ENCODE measurements around the gene CCL4L2.
A peak's percentile ranks its signal among the peaks of the same experiment; 100 is the strongest.
"Not testable (repeated sequence)": the region's sequence is repeated elsewhere in the genome, so short reads cannot be mapped to it uniquely, and the experiment has no call there.

Gene CCL4L2

DNA sequence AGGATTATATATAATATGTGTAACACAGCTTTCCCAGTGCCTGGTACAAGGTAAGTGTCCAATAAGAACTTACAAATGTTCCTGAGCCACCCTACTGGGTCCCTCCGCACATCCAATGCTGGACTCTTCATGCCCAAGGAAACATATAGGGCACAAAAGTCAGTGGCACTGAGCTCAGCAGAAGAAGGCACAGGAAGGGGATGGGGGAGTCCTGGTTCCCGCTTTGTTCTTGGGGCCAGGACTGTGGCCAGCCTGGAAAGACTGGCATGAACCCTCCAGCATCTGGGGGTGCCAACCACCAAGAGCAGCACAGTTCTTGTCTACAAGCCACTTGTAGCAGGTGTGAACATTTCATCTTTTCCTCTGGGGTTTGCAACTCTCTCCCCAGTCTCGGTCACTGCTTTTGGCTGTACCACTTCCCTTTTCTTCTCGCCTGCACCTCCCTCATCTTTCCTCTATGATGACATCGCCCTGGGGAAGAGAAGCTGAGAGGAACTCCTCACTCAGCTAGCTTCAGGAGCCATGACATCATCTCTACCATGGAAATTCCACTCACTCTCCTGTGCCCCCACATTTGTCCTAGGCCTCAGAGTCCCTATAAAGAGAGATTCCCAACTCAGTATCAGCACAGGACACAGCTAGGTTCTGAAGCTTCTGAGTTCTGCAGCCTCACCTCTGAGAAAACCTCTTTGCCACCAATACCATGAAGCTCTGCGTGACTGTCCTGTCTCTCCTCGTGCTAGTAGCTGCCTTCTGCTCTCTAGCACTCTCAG, at the start of gene CCL4L2:
TSS of gene CCL4L2 (plus strand) at position 625 of the 773 bp plus-strand sequence.
- H3K27me3 Mint-ChIP-seq, result peaks cover 20% of the 10 kb centered on the region
- not testable (repeated sequence) for H3K36me3 Mint-ChIP-seq (ENCODE audit: low read depth); H3K9me3 Mint-ChIP-seq; DNase-seq
- peak within 1 kb of the TSS; percentile 73 for H3K27ac Mint-ChIP-seq
- peaks cover 15% of the 10 kb centered on the region for H3K4me1 Mint-ChIP-seq (ENCODE audit: low read depth)
- H3K4me3 Mint-ChIP-seq, result peak within 1 kb of the TSS; percentile 57

DNA sequence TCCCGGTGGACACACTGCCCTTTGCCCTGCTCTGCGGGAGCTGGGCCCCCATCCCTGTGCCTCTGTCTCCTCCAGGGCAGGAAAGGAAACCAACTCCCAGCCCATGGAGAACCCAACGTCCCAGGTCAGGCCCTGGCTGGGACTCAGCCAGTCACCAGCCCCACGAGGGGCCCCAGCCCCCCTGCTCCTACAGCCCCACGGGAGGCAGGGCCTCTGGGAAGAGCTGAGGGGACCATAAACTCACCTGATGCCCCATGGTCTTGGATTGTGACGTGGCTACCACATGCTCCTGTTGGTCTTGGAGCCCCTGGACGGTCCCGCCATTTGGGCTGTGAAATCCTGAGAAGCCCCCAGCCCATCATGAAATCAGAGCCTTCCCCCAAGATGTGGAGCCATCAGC, 42.0 kb upstream of the CCL4L2 start:
- not testable (repeated sequence) for H3K4me1 Mint-ChIP-seq (ENCODE audit: low read depth); H3K36me3 Mint-ChIP-seq (ENCODE audit: low read depth); H3K27me3 Mint-ChIP-seq; DNase-seq; H3K4me3 Mint-ChIP-seq; H3K9me3 Mint-ChIP-seq; H3K27ac Mint-ChIP-seq

DNA sequence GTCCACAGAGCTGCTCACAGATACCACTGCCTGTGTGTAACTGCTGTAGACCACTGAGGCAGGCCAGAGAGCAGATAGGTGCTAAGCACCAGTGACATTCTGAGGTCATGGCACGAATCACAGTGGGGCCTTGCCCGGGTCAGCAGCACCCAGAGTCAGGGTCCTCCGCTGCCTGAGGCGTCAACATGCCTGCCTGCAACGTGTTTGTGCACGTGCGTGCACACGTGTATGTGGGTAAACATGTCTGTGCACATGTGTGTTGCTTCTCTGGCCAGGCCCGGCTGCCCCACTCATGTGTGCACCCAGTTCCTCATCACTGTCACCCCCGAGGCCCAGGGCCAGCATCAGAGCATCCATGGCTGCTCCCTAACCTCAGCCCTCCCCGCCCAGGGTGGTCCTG, 34.3 kb upstream of the CCL4L2 start, which contains the start of gene TBC1D3B:
TSS of gene TBC1D3B (minus strand) at position 101 of the 400 bp plus-strand sequence. CDS start 1,586 bp downstream, outside the sequence.
- H3K4me3 Mint-ChIP-seq; H3K27me3 Mint-ChIP-seq; H3K9me3 Mint-ChIP-seq; H3K36me3 Mint-ChIP-seq (ENCODE audit: low read depth); H3K4me1 Mint-ChIP-seq (ENCODE audit: low read depth); H3K27ac Mint-ChIP-seq; DNase-seq: not testable (repeated sequence)

DNA sequence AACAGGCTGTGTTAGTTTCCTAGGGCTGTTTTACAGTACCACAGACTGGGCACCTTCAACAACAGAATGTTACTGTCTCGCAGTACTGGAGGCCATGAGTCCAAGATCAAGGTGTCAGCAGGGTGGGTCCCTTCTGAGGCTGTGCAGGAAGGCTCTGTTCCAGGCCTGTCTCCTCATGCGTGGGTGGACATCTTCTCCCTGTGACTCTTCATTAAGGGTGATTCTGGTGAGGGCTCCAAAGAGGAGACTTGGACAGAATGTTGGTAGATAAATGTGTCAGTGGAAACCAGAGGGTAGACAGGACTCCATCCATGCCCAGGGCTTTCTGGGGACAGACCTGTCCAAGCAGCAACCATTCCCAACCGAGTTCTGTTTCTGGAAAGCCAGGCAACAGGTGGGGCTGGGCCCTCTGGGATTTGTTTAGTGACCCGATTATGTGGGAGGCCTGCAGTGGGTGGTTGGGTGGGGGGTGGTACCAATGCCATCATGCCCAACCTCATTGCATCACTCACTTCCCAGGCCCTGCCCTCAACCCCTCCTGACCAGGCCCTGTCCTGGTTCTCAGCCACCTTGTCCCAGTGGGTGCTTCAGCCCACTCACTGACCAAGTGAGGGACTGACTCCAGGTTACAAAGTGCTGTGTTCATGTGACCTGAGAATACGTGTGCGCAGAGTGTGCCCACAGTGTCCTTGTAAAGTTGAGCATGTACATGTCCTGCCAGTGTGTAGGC, 29.3 kb upstream of the CCL4L2 start:
- H3K4me1 Mint-ChIP-seq (ENCODE audit: low read depth); DNase-seq; H3K27ac Mint-ChIP-seq; H3K9me3 Mint-ChIP-seq; H3K36me3 Mint-ChIP-seq (ENCODE audit: low read depth); H3K4me3 Mint-ChIP-seq: not testable (repeated sequence)
- H3K27me3 Mint-ChIP-seq, result peaks cover 42% of the 10 kb centered on the region

DNA sequence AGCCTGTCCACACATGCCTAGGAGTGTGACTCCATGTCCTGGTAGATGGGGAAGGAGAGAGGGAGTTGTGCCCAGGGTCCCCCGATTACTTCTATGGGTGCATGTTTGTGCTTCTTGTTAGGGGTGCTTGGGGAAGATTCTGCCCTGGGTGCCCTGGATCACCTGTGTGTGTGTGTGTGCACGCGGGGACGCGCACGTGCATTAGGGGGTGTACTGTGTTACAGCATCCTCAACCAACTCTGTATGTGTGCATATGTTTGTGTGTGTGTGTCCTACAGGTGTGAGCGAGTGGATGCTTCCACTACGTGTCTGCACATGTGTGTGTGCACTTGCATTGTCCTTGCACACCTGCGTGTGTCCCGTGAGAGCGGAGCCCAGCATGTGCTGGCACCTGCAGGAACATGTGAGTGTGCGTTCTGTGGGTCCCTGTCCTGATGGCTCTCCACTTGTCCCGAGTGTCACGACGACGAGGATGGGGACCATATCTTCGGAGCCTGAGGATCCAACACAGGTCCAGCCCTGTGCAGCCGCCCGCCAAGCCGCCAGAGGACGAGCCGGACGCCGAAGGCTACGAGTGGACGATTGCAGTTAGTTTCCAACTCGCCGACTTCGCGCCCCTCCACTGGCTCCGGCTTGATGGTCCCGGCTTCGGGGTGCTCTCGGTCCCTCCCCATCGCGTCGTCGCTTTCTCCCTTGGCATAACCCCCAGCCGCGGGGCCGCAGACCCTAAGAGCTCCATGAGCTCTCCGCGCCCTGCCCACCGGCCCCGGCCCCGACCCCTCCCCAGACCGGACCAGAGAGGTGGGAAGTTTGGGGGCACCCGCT, 28.5 kb upstream of the CCL4L2 start:
- Mint-ChIP-seq H3K4me3 (peak overlapping the region; percentile 15), H3K36me3 (ENCODE audit: low read depth) (no peaks in the 10 kb centered on the region), H3K4me1 (ENCODE audit: low read depth) (peaks cover 4% of the 10 kb centered on the region), H3K27ac (no peak overlapping the region), H3K9me3 (no peaks in the 10 kb centered on the region), H3K27me3 (peaks cover 47% of the 10 kb centered on the region)
- DNase-seq, result no peak

DNA sequence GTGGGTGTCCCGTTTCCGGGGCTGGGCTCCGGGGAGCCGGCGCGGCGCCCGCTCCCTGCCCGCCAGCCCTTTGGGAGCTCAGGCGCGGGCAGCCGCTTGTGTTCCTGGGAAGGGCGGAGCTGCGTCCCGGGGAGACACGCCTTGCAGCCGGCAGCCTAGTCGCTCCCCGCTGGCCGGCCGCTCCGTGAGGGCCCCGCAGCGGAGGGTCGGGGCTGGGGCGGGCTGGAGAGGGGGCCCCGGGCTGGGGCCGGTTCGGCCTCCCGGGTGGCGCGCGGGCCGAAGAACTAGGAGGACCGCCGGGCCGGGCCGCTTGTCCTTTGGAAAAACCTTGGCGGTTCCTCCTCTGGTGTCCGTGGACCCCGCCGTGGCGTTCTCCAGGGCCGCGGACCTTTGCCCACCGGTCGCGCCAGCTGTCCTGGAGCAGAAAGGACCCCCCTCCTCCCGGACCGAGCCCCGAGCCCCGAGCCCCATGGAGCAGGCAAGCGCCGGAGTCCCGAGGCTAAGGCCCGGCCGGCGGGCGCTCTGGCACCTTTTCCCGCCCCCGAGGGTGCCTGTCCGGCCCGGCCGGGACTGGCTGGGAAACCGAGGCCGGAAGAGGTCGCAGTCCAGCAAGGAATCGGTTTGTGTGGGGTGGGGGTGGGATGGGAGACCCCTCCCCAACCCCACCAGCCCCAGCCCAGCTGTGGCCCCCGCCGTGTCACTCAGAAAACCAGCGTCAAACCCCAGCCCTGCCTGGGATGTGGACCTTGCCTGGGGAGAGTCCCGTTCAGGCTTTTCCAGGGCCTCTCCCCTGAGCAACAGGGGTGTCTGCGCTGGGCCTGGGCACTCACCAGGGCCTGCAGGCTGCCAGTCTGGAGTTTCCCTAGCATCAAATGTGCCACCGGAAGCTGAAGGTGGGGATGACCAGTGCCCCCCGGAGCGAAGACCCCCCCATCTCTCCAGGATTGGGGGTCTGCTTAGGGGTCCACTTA, 27.6 kb upstream of the CCL4L2 start:
- Mint-ChIP-seq H3K36me3 (ENCODE audit: low read depth) (no peaks in the 10 kb centered on the region), H3K4me3 (peak overlapping the region; percentile 66), H3K9me3 (no peaks in the 10 kb centered on the region), H3K27ac (peak overlapping the region; percentile 67), H3K27me3 (peaks cover 56% of the 10 kb centered on the region), H3K4me1 (ENCODE audit: low read depth) (peaks cover 11% of the 10 kb centered on the region)
- DNase-seq, result peak; percentile 45

DNA sequence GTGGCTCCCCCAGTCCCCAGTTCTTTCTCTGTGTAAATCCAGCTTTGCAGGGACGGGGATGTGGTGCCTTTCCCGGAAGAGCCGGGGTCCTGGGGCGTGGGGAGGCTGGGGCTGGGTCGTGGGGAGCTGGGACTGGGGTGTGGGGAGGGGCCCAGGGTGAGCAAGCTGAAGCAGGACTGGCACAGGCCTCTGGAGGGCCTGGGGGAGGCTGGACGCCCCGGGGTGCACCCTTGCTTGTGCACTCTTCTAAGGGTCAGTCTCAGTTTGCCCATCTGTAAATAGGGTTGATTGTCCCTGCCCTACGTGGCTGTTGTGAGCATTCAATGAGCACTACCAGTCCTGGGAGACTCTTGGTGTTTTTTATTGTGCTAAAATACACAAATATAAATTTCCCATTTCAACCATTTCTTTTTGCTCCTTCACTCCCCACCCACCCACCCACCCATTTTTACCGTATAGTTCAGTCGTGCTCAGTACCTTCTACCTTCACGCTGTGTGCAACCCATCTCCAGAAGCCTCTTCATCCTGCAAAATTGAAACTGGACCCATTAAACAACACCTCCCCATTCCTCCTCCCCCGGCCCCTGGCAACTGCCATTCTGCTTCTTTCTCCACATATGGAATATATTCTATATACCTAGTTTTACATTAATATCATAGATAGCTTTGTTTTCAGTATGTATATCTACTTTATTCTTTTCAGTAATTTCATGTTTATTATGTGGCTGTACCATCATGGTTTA, 26.7 kb upstream of the CCL4L2 start:
- DNase-seq, result no peak
- Mint-ChIP-seq H3K27me3 (peaks cover 61% of the 10 kb centered on the region), H3K4me3 (peak overlapping the region; percentile 66), H3K9me3 (no peaks in the 10 kb centered on the region), H3K4me1 (ENCODE audit: low read depth) (peaks cover 20% of the 10 kb centered on the region), H3K36me3 (ENCODE audit: low read depth) (no peaks in the 10 kb centered on the region), H3K27ac (peak overlapping the region; percentile 67)

DNA sequence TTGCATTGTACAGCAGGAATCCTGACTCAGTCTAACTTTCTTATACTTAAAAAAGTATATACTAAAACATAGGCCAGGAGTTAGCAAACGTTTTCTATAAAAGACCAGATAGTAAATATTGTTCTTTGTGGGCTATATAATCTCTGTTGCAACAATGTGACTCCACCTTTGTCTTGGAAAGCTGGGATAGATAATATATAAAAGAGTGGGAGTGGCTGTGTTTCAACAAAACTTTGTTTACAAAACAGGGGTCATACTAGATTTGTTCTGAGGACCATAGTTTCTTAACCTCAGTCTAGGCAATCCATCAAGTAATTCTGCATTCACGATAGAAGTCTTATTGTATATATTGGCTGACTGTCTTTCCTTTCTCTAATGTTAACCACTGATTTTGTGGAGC, 25.4 kb upstream of the CCL4L2 start:
- H3K36me3 Mint-ChIP-seq (ENCODE audit: low read depth), result no peaks in the 10 kb centered on the region
- peaks cover 64% of the 10 kb centered on the region for H3K27me3 Mint-ChIP-seq
- no peak overlapping the region for H3K27ac Mint-ChIP-seq
- no peaks in the 10 kb centered on the region for H3K9me3 Mint-ChIP-seq
- H3K4me3 Mint-ChIP-seq, result no peak overlapping the region
- DNase-seq, result no peak
- peaks cover 26% of the 10 kb centered on the region for H3K4me1 Mint-ChIP-seq (ENCODE audit: low read depth)

DNA sequence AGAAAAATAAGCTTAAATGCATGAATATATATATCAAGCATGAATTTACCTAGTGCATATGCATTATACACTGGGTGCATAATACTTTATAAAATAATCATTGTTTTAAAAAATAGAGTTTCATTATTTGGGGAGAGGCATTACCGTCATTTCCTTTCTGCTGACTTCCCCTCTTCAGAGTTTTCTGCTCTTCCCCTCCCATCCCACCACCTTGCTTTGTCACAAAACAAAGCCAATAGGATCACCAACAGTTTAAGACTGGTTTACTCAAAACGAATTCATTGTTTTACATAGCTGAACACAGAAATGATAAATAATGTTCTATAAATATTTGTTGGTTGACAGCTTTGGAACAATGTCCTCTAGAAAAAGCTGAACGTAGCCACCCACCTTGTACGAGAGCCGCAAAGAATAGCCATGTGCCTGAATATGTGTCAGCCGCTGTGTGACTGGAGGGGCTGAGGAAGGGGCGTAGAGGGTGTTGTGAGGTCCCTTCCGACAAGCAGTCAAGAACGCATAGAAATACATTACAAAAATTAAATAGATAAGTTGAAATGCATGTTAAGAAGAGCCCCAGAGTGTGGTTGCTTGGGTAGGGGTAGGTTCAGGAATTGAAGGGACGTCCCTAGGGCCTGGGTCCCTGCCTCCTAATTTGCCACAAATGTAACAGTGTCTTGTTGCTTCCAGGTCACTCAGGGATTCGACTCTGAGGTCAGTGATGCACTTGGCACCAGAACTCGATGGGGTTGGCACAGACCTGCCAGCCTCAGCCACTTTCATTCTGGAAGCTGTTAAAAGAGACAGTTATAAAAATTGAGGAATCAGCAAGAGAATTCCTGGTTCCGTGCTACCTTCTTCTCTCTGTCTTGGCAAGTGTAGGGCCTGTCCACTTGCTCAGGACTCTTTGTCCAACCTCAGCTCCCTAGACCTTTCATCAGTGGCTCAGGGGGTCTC, 23.8 kb upstream of the CCL4L2 start:
- not testable (repeated sequence) for H3K36me3 Mint-ChIP-seq (ENCODE audit: low read depth); DNase-seq; H3K9me3 Mint-ChIP-seq; H3K4me3 Mint-ChIP-seq
- peaks cover 34% of the 10 kb centered on the region for H3K4me1 Mint-ChIP-seq (ENCODE audit: low read depth)
- H3K27ac Mint-ChIP-seq, result peak overlapping the region; percentile 63
- peaks cover 59% of the 10 kb centered on the region for H3K27me3 Mint-ChIP-seq

DNA sequence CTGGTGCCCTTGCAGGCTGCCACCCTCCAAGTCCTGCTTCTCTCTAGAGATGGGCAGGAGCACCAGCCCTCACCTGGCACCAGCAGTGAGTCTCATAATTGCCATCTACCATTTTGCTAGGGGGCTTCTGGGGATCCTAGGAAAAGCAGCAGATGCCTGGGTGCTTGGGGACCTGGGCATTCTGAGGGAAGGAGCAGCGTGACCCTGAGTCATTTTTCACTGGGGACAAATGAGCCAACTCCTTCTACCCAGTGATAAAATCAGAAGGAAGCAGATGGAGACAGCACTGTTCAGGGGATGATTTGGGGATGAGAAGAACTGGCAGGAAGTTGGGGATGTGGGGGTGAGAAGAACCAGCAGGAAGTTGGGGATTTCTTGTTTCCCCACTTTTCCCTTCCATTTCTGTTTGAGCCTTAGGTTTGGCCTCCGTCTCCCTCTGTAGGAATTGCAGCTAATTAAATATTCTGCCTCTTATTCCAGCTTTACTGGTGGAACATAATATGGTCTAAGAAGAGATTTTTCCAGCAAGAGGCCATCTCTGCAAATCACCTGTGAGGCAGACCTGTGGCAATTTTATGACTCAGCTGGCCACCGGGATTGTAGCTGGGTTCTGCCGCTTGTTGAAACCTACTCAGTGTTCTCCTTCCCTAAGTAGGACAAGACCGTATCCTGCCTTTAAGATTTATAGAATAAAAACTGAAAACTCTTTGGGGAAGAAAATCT, 22.8 kb upstream of the CCL4L2 start:
- H3K27ac Mint-ChIP-seq, result peak overlapping the region; percentile 63
- not testable (repeated sequence) for H3K9me3 Mint-ChIP-seq; H3K4me3 Mint-ChIP-seq; H3K36me3 Mint-ChIP-seq (ENCODE audit: low read depth); DNase-seq
- H3K27me3 Mint-ChIP-seq, result peaks cover 57% of the 10 kb centered on the region
- peaks cover 37% of the 10 kb centered on the region for H3K4me1 Mint-ChIP-seq (ENCODE audit: low read depth)

DNA sequence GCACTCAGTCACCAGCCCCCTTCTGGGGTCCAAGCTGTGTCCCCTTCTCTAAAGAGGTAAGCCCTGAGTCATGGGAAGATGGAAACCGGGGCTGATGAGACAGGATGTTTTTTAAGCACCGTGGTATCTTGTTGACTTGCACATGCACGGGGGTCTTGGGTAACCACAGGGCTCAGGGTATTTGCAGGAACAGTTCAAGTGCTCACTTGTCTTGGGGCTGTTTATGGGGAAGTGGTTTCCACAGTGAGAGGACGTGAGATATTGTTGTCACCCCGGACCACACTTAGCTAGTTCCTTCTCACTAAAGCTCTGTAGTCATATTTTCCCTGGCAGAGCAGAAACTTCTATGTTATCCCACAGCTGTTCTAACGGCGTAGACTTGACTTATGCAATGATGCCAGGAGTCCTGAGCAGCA, 22.0 kb upstream of the CCL4L2 start:
- no peak for DNase-seq
- Mint-ChIP-seq H3K4me3 (peak overlapping the region; percentile 28), H3K27ac (peak overlapping the region; percentile 82), H3K9me3 (no peaks in the 10 kb centered on the region), H3K27me3 (peaks cover 53% of the 10 kb centered on the region), H3K4me1 (ENCODE audit: low read depth) (peaks cover 37% of the 10 kb centered on the region), H3K36me3 (ENCODE audit: low read depth) (no peaks in the 10 kb centered on the region)

DNA sequence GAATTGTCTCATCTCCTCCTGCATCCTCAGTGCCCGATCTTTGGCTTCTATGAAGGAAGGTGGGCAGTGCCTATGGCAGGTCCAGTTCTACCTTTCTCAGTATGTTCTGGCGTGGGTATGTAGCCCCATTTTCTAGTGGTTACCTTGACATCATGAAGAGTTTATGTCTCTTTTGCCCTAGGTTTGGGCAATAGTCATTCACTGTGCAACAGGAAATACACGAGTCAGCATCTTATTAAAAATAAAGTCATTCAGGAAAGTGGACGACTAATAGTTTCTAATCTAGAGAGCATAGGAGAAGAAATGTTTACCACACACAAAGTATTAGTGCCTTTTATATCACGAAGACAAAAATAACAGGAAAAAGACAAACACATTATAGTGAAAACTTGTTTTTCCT, 20.9 kb upstream of the CCL4L2 start:
- not testable (repeated sequence) for H3K4me3 Mint-ChIP-seq; DNase-seq; H3K36me3 Mint-ChIP-seq (ENCODE audit: low read depth); H3K27ac Mint-ChIP-seq; H3K9me3 Mint-ChIP-seq
- Mint-ChIP-seq H3K4me1 (ENCODE audit: low read depth) (peaks cover 37% of the 10 kb centered on the region), H3K27me3 (peaks cover 45% of the 10 kb centered on the region)
